ENCODE results near the gene PNLIPRP2.

GRCh38 chr10:116657863-116658551 lies 37.3 kb downstream of the PNLIPRP2 start:
- TF ChIP-seq CTCF (IDR thresholded peaks at IDR 0.05; ENCODE audit: insufficient read depth, low read length) = no peak
- TF ChIP-seq POLR2AphosphoS5 (IDR thresholded peaks at IDR 0.05; ENCODE audit: low read depth) = no peak
- TF ChIP-seq, protein P1, sequence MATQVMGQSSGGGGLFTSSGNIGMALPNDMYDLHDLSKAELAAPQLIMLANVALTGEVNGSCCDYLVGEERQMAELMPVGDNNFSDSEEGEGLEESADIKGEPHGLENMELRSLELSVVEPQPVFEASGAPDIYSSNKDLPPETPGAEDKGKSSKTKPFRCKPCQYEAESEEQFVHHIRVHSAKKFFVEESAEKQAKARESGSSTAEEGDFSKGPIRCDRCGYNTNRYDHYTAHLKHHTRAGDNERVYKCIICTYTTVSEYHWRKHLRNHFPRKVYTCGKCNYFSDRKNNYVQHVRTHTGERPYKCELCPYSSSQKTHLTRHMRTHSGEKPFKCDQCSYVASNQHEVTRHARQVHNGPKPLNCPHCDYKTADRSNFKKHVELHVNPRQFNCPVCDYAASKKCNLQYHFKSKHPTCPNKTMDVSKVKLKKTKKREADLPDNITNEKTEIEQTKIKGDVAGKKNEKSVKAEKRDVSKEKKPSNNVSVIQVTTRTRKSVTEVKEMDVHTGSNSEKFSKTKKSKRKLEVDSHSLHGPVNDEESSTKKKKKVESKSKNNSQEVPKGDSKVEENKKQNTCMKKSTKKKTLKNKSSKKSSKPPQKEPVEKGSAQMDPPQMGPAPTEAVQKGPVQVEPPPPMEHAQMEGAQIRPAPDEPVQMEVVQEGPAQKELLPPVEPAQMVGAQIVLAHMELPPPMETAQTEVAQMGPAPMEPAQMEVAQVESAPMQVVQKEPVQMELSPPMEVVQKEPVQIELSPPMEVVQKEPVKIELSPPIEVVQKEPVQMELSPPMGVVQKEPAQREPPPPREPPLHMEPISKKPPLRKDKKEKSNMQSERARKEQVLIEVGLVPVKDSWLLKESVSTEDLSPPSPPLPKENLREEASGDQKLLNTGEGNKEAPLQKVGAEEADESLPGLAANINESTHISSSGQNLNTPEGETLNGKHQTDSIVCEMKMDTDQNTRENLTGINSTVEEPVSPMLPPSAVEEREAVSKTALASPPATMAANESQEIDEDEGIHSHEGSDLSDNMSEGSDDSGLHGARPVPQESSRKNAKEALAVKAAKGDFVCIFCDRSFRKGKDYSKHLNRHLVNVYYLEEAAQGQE (IDR thresholded peaks at IDR 0.05; ENCODE audit: insufficient replicate concordance, low read depth) = no peak
- no peak for TF ChIP-seq GABPA (IDR thresholded peaks at IDR 0.05; ENCODE audit: low read depth)
- no peak for TF ChIP-seq SPI1 (IDR thresholded peaks at IDR 0.05; ENCODE audit: borderline replicate concordance, low read depth)

Measured in HL-60 (cell line).